Retinal pigment epithelial cell (primary cell): Measurements from ENCODE around the gene ATP6V0E1.

ENCODE experiments used
- DNase-seq: peaks from one replicate; pipeline ENCODE4 v3.0.0-alpha.2; 2010; ENCODE audit warnings: low read depth
- H3K4me3 ChIP-seq: 2 replicates; pipeline ENCODE4 v1.5.1; 2011; ENCODE audit warnings: mild to moderate bottlenecking, low read length, control low read depth, moderate library complexity
- TF ChIP-seq, protein P1 (sequence below): conservative IDR thresholded peaks from 2 replicates; pipeline ENCODE4 v1.5.1; 2011; ENCODE audit warnings: low read depth, low read length, control low read depth, inconsistent platforms

Gene ATP6V0E1

DNA sequence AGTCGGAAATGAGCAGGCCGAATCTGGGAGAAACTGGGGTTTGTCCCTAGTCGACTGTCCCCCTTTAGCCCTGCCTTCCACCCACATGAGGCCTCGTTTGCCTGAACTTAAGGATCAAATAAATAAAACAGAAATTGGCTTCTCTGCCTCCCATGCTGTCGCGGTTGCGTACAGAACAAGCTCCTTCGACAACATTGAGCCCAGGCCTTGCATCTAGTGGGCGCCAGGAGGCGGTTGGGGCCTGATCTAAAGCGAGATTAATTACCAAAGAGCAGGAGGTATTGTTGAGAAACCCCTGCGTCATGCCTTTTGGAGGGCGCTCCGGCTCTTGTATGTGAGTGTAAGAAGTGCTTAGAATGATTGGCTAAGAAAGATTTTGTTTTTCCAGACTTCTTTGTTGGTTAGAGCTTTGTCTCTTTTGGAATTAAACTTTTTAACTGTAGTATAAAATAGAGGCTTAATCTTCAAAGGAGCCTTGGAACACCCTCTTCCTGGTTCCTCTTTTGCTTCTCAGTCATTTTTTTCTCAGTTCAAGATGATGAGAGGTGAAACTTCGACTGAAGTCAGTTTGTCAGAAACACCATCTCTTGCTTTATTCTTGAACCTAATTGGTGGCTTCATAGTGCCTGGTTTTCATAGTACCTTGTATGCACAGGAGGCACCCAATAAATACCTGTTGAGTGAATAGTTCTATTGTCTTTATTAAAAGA lies 828 bp downstream of the ATP6V0E1 start:
- TF ChIP-seq, protein P1, sequence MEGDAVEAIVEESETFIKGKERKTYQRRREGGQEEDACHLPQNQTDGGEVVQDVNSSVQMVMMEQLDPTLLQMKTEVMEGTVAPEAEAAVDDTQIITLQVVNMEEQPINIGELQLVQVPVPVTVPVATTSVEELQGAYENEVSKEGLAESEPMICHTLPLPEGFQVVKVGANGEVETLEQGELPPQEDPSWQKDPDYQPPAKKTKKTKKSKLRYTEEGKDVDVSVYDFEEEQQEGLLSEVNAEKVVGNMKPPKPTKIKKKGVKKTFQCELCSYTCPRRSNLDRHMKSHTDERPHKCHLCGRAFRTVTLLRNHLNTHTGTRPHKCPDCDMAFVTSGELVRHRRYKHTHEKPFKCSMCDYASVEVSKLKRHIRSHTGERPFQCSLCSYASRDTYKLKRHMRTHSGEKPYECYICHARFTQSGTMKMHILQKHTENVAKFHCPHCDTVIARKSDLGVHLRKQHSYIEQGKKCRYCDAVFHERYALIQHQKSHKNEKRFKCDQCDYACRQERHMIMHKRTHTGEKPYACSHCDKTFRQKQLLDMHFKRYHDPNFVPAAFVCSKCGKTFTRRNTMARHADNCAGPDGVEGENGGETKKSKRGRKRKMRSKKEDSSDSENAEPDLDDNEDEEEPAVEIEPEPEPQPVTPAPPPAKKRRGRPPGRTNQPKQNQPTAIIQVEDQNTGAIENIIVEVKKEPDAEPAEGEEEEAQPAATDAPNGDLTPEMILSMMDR, result peak; percentile 77
- H3K4me3 ChIP-seq, result peak overlapping the region; percentile 88
- peak; percentile 86 for DNase-seq

GRCh38 chr5:172985596-172985995 lies 2.0 kb downstream of the ATP6V0E1 start:
- DNase-seq, result no peak
- TF ChIP-seq, protein P1, result no peak
- H3K4me3 ChIP-seq, result peak overlapping the region; percentile 29

- no peak for DNase-seq
- TF ChIP-seq, protein P1, result no peak
- no peak overlapping the region for H3K4me3 ChIP-seq
Observed at GRCh38 chr5:172988276-172988675, 4.7 kb downstream of the ATP6V0E1 start.

- H3K4me3 ChIP-seq, result no peak overlapping the region
- no peak for DNase-seq
- TF ChIP-seq, protein P1, result no peak
Observed at GRCh38 chr5:172990776-172991175, 7.2 kb downstream of the ATP6V0E1 start.

- no peak for DNase-seq
- H3K4me3 ChIP-seq, result no peak overlapping the region
- TF ChIP-seq, protein P1, result no peak
Observed at GRCh38 chr5:172994405-172994804, 10.8 kb downstream of the ATP6V0E1 start.

DNA sequence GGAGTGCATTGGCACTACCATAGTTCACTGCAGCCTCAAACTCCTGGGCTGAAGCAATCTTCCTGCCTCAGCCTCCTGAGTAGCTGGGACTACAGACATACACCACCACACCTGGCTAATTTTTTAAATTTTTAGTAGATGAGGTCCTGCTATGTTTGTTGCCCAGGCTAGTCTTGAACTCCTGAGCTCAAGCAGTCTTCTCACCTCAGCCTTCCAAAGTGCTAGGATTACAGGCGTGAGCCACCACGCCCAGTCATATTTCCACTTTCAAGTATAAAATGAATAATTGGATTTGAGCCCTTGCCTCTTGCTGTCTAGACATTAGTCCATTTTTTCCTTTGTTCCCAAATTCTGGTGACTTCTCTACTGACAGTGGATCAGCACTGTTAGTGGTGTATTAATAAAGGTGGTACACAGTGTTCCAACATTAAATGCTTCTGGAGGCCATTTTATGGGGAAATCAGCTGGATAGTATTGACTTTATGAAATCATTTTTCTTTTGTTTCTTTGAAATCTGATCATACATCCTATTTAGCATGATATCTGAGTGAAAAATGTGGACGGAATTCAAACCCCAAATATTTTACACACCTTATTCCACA lies 15.9 kb downstream of the ATP6V0E1 start:
- TF ChIP-seq, protein P1, result no peak
- no peak overlapping the region for H3K4me3 ChIP-seq
- no peak for DNase-seq

- H3K4me3 ChIP-seq, result no peak overlapping the region
- TF ChIP-seq, protein P1, result no peak
- DNase-seq, result no peak
Observed at GRCh38 chr5:172999974-173000373, 16.4 kb downstream of the ATP6V0E1 start.
